ENCODE results near the gene SCRT2.

- TF ChIP-seq EZH2 (IDR thresholded peaks at IDR 0.05; ENCODE audit: borderline replicate concordance, low read length): no peak
- no peak for TF ChIP-seq CTCF (IDR thresholded peaks at IDR 0.05; ENCODE audit: low read length)
Observed at GRCh38 chr20:635028-635892, 40.3 kb downstream of the SCRT2 start.

All from OCI-LY1 (cell line).